HL-60/S4 (cell line): Measurements from ENCODE around the gene RGS11.
"Not testable (repeated sequence)": the region's sequence is repeated elsewhere in the genome, so short reads cannot be mapped to it uniquely, and the experiment has no call there.

Source experiments
- in situ Hi-C: fragments of 300-500 bp; cut with MboI; formaldehyde crosslinking; loops from 2 replicates; pipeline ENCODE4 v1.14.3; 2022; ENCODE audit warnings: low sequenced_read_pairs

The RGS11 gene

GRCh38 chr16:264440-264951 lies 11.2 kb downstream of the RGS11 start:
- in situ Hi-C loops: no loop called here

- in situ Hi-C loops: no loop called here
Measured at GRCh38 chr16:263944-264343, 11.8 kb downstream of the RGS11 start.

- in situ Hi-C loops: no loop called here
Measured at GRCh38 chr16:263182-263774, 12.5 kb downstream of the RGS11 start.

GRCh38 chr16:262121-262745 lies 13.5 kb downstream of the RGS11 start:
- in situ Hi-C loops: no loop called here

GRCh38 chr16:261031-261691 lies 14.6 kb downstream of the RGS11 start:
- in situ Hi-C loops: no loop called here

GRCh38 chr16:260326-260725 lies 15.4 kb downstream of the RGS11 start:
- in situ Hi-C loops: no loop called here

GRCh38 chr16:259814-260253 lies 15.9 kb downstream of the RGS11 start:
- in situ Hi-C loops: no loop called here

- in situ Hi-C loops: no loop called here
Measured at GRCh38 chr16:259226-259625, 16.5 kb downstream of the RGS11 start.

- in situ Hi-C loops: not testable (repeated sequence)
Measured at GRCh38 chr16:258091-258490, 17.7 kb downstream of the RGS11 start.

GRCh38 chr16:255183-255582 lies 20.6 kb downstream of the RGS11 start:
- in situ Hi-C loops: no loop called here

- in situ Hi-C loops: no loop called here
Measured at GRCh38 chr16:254461-254860, 21.3 kb downstream of the RGS11 start.

GRCh38 chr16:253833-254232 lies 21.9 kb downstream of the RGS11 start:
- in situ Hi-C loops: no loop called here

- in situ Hi-C loops: no loop called here
Measured at GRCh38 chr16:252366-253337, 23.1 kb downstream of the RGS11 start.

GRCh38 chr16:249431-249830 lies 26.3 kb downstream of the RGS11 start:
- in situ Hi-C loops: no loop called here

- in situ Hi-C loops: no loop called here
Measured at GRCh38 chr16:247027-247426, 28.7 kb downstream of the RGS11 start.

- in situ Hi-C loops: no loop called here
Measured at GRCh38 chr16:245105-245504, 30.6 kb downstream of the RGS11 start.

- in situ Hi-C loops: no loop called here
Measured at GRCh38 chr16:243348-243747, 32.4 kb downstream of the RGS11 start.

- in situ Hi-C loops: no loop called here
Measured at GRCh38 chr16:242281-242680, 33.5 kb downstream of the RGS11 start.

- in situ Hi-C loops: no loop called here
Measured at GRCh38 chr16:240559-240958, 35.2 kb downstream of the RGS11 start.

- in situ Hi-C loops: no loop called here
Measured at GRCh38 chr16:239948-240277, 35.8 kb downstream of the RGS11 start.
